HFF-Myc (cell line): ENCODE data around the gene BRIP1.

Source experiments
- DNase-seq: peaks from one replicate; pipeline ENCODE4 v3.0.0-alpha.2; 2011; ENCODE audit warnings: low read depth; ENCODE audit errors: extremely low read depth
- H3K4me3 ChIP-seq: replicated peaks from 2 replicates; pipeline ENCODE4 v1.5.1; 2011; ENCODE audit warnings: low read depth, mild to moderate bottlenecking, control low read depth, low read length
- CTCF ChIP-seq: IDR thresholded peaks from 2 replicates; pipeline ENCODE4 v1.5.1; 2012; ENCODE audit warnings: mild to moderate bottlenecking, low read depth, low read length, control low read depth; ENCODE audit errors: missing control alignments

BRIP1 gene

GRCh38 chr17:61646482-61646881 lies 216.8 kb downstream of the BRIP1 start:
- H3K4me3 ChIP-seq, result no peak overlapping the region
- TF ChIP-seq CTCF, result no peak
- no peak for DNase-seq

GRCh38 chr17:61645920-61646319 lies 217.4 kb downstream of the BRIP1 start:
- no peak for DNase-seq
- H3K4me3 ChIP-seq, result no peak overlapping the region
- TF ChIP-seq CTCF, result no peak

- no peak for TF ChIP-seq CTCF
- no peak for DNase-seq
- no peak overlapping the region for H3K4me3 ChIP-seq
Measured at GRCh38 chr17:61644800-61645774, 218.2 kb downstream of the BRIP1 start.

- TF ChIP-seq CTCF, result no peak
- DNase-seq, result no peak
- H3K4me3 ChIP-seq, result no peak overlapping the region
Measured at GRCh38 chr17:61642768-61643167, 220.6 kb downstream of the BRIP1 start.

GRCh38 chr17:61641715-61642114 lies 221.6 kb downstream of the BRIP1 start:
- no peak for TF ChIP-seq CTCF
- no peak for DNase-seq
- H3K4me3 ChIP-seq, result no peak overlapping the region

- no peak for TF ChIP-seq CTCF
Measured at GRCh38 chr17:61641084-61641483, 222.2 kb downstream of the BRIP1 start.

More at GRCh38 chr17:61641084-61641483, 222.2 kb downstream of the BRIP1 start:
- DNase-seq, result no peak
- no peak overlapping the region for H3K4me3 ChIP-seq
